Transverse colon (tissue), 4 donors: ENCODE data around the gene ASCL4.

Source experiments
- EP300 ChIP-seq: sonication (generic); formaldehyde crosslinking; IDR thresholded peaks from one replicate; pipeline ENCODE4 v1.6.1; 2017; ENCODE audit warnings: antibody characterized with exemption, low read depth
- POLR2A ChIP-seq: fragments of 450-650 bp; IDR thresholded peaks from one replicate; pipeline ENCODE4 v1.6.1; 2016; ENCODE audit warnings: antibody characterized with exemption, mild to moderate bottlenecking, moderate library complexity
- POLR2AphosphoS5 ChIP-seq, 3 donors: sonication (generic); formaldehyde crosslinking; IDR thresholded peaks; one replicate each; pipeline ENCODE4 v1.6.1; 2016; ENCODE audit warnings: antibody characterized with exemption in 3 of 3
- TF ChIP-seq, protein P1 (sequence below), 5 experiments: fragments of 200-600 bp in 3 of 5; fragments of 450-650 bp in 2 of 5; sonication (generic) in 3 of 5; IDR thresholded peaks; 1 replicate in 2 of 5; 2 replicates in 3 of 5; pipeline ENCODE4 v1.5.1; 2016 to 2017; ENCODE audit warnings: antibody characterized with exemption in 5 of 5, inconsistent platforms in 3 of 5, mild to moderate bottlenecking in 2 of 5, moderate library complexity in 1 of 5

DNA sequence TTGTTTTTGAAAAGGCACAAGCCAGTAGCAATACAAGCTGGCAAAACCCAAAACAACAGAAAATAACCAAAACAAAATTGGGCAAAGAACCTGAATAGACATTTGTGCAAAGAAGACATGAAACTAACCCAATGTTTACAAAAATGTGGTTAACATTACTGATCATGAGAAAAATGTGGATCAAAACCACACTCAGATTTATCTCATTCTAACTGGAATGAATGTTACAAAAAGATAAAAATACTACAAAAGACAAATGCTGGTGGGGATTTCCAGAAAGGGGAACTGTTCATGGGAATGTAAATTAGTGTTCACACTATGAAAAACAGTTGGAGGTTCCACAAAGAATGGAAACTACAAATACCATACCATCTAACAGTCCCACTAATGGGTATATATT is 26.6 kb downstream of the ASCL4 start:
- TF ChIP-seq, protein P1, sequence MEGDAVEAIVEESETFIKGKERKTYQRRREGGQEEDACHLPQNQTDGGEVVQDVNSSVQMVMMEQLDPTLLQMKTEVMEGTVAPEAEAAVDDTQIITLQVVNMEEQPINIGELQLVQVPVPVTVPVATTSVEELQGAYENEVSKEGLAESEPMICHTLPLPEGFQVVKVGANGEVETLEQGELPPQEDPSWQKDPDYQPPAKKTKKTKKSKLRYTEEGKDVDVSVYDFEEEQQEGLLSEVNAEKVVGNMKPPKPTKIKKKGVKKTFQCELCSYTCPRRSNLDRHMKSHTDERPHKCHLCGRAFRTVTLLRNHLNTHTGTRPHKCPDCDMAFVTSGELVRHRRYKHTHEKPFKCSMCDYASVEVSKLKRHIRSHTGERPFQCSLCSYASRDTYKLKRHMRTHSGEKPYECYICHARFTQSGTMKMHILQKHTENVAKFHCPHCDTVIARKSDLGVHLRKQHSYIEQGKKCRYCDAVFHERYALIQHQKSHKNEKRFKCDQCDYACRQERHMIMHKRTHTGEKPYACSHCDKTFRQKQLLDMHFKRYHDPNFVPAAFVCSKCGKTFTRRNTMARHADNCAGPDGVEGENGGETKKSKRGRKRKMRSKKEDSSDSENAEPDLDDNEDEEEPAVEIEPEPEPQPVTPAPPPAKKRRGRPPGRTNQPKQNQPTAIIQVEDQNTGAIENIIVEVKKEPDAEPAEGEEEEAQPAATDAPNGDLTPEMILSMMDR (IDR thresholded peaks at IDR 0.05): no peak
- no peak for TF ChIP-seq POLR2AphosphoS5 (IDR thresholded peaks at IDR 0.05)
- TF ChIP-seq EP300: no peak
- TF ChIP-seq POLR2A: no peak
